Erythroblast (primary cell): Measurements from ENCODE around the gene GNG13.

Experiments
- DNase-seq, 2 experiments: peaks; one replicate each; lab custom pipeline; 2025; lab: John Stamatoyannopoulos, UW
- GATA1 ChIP-seq: IDR thresholded peaks from 2 replicates; pipeline ENCODE4 v1.6.1; 2011; ENCODE audit warnings: low read depth, mild to moderate bottlenecking, control low read depth, low read length, moderate library complexity
- POLR2A ChIP-seq: IDR thresholded peaks from 2 replicates; pipeline ENCODE4 v1.6.1; 2011; ENCODE audit warnings: mild to moderate bottlenecking, low read length

The GNG13 gene

DNA sequence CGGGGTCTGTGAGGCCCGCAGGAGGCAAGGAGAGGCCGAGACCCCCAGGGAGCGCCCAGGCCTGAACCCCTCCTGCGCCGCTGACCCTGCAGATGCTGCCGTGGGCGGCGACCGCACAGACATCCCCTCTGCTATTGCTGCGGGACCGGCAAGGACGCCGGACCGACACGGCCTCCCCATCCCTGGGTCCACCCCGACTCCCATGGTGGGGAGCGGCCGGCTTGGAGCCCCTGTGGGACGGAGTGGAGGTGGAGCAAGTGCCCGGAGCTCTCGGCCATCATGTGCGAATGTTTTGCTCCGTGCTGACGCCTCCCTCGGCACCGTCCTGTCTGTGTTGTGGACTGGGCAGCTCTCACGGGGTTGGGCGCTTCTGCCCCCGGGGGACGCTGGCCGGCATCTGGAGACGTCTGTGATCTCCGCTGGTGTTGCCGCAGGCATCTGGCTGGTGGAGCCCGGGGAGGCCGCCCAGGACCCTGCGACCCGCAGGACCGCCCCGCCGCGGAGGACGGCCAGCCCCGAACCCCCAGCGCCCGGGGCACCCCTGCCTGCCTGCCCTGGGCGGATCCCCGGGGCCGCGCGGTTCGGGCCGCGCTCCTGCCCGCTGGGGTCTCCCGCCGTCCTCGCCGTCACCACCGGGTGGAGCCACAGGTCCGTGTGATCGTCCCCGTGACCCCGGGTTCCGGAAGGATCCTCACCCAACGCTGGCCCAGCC lies 12.8 kb upstream of the GNG13 start:
- no peak for TF ChIP-seq POLR2A
- TF ChIP-seq GATA1: no peak
- DNase-seq: peak; percentile 32 to 41

GRCh38 chr16:808085-808386 lies 7.5 kb upstream of the GNG13 start:
- no peak for DNase-seq
- no peak for TF ChIP-seq GATA1
- TF ChIP-seq POLR2A: no peak

GRCh38 chr16:807347-808084 lies 7.0 kb upstream of the GNG13 start:
- DNase-seq: peak; percentile 92 to 93
- TF ChIP-seq GATA1 (no peak), POLR2A (peak; percentile 85)

GRCh38 chr16:805474-805873 lies 4.9 kb upstream of the GNG13 start:
- TF ChIP-seq GATA1: no peak
- TF ChIP-seq POLR2A: no peak

DNA sequence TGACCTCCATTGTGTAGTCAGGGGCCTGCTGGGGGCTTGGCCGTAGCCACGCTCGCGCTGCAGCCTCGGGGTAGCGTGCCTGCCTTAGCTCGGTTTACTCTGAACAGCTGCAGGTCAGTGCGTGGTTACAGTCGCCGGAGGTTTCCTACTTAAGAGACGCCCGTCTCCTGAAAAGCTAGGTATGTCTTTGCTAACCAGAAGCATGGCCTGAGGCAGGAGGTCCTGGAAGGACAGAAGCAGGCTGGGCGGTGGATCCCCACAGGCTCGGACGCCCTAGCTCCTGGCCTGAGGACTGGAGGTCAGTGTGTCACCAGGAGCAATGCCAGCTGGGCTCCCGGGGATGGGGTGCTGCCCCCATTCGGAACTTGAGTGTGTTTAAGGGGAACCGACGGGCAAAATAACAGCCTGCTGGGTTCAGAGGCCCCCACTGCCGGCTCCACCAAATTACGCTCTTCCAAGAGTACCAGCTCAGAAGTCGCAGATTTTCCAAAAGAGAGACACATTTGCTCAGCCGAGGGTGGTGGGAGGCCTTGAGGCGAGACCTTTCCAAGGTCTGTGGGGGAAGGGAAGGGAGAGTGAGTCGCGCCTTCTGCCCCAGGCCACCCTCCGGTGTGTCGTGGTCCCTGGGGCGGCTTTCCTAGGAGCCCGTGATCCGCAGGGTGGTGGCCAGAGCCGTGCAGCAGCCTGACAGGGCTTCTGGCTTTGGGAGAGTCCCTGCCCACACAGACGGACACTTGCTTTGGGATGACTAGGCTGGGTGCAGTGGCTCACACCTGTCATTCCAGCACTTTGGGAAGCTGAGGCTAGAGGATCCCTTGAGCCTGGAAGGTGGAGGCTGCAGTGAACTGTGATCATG lies 3.9 kb upstream of the GNG13 start:
- no peak for DNase-seq

More at GRCh38 chr16:805474-805873, 4.9 kb upstream of the GNG13 start:
- DNase-seq: no peak

GRCh38 chr16:803754-804080 lies 3.2 kb upstream of the GNG13 start:
- no peak for DNase-seq
- no peak for TF ChIP-seq POLR2A
- TF ChIP-seq GATA1: no peak

More for the DNA sequence above, 3.9 kb upstream of the GNG13 start:
- TF ChIP-seq GATA1: no peak
- no peak for TF ChIP-seq POLR2A

DNA sequence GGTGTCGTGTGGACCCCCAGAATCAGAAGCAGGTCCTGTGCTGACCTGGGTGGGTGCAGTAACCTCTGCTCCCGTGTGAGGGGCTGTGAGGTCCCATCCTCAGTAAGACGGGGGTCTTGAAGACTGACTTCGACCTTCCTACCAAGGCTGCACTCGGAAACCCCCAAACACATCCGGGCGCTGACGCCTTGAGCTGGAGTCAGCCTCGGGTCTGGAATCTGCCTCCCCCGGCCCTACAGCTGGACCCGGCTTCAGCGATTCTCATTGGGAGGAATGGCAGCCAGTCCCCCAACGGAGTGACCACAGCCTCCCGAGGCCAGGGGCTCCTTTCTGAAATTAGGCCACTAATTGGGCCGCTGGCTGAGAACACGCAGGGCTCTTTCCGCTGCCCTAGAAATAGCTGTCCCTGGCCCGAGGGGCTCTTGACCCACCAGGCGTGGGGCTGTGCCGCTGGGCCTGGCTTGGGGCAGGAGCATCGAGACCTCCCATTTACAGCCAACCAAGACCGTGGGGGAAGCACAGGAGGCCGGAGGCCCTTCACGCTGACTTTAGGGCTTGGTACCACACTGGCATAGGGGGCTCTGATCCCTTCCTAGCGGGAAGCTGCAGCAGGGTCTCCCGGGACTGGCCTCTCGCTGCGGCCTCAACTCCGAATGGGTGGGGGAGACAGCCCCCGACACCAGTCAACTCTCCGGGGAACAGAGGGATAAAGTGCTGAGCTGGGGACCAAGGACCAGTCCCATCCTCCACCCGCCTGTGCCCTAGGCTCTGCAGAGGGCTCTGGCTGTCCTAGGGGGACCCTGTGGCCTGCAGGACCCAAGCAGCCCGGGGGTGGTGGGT lies 2.6 kb upstream of the GNG13 start:
- TF ChIP-seq GATA1 (no peak), POLR2A (no peak)

DNA sequence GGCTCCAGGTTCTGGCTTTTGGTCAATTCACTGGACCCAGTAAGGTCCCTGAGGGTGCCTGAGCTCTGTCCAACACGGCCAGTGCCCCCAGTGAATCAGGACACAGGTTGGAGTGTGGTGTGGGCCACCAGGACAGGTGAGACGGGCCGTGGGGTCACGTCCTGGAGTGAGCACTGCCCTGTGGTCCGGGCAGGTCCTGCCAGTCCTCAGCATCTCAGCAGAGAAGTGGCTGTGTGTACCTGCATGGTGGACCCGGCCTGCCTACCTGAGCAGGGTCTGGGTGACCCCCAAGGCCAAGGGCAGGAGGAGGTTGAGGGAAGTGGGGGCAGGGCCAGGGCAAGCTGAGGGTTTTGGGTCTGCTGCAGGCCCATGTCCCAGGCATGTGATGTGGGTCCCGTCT lies 1.9 kb upstream of the GNG13 start:
- DNase-seq: no peak
- TF ChIP-seq POLR2A: no peak
- TF ChIP-seq GATA1: no peak

More for the DNA sequence above, 2.6 kb upstream of the GNG13 start:
- no peak for DNase-seq

- DNase-seq: no peak
- TF ChIP-seq GATA1: no peak
- peak; percentile 23 for TF ChIP-seq POLR2A
Observed at GRCh38 chr16:801584-802363, 1.2 kb upstream of the GNG13 start.

GRCh38 chr16:800834-801511 lies 439 bp upstream of the GNG13 start:
- no peak for DNase-seq
- TF ChIP-seq GATA1: no peak
- TF ChIP-seq POLR2A: no peak

DNA sequence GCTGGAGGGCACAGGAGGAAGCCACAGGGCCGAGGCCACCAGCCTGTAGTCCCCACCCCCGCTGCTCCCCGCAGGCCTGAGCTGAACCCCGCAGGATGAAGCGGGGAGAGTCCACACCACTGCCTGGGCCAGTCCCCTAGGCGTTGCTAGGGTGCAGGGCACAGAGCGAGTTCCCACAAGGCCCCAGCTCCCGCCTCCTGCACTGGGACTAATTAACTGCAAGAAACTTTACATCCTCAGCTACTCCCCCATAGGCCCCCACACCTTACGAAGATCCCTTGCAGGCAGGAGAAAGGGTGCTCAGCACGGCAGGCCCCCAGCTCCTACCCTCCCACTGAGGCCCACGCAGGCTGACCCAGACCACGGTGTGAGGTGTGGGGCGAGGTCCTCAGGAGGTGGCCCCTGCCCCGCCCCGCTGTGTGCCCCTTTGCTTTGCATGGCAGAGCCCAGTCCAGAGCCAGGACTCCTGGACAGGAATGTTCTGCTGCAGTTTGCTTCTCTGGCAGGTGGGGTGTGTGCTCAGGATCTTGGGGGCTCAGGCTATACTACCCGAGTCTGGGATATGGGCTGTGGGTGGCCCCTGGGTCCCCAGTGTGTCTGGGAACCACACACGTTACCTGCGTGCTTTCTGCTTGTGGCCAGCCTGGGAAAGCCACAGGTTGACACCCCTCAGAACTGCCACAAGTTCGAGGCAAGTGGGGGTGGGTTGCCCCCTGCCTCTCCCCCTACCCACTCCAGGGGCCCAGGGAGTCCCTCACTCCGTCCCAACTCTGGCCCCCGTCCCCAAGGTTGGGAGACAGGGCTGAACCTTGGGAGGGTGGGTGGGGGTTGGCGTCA lies 1.2 kb downstream of the GNG13 start:
- TF ChIP-seq GATA1 (no peak), POLR2A (no peak)
- no peak for DNase-seq

GRCh38 chr16:798666-799065 lies 1.9 kb downstream of the GNG13 start:
- no peak for DNase-seq
- TF ChIP-seq POLR2A: no peak
- TF ChIP-seq GATA1: no peak
